ENCODE results near the gene OTOA.
A peak's percentile ranks its signal among the peaks of the same experiment; 100 is the strongest.
"Not testable (repeated sequence)": the region's sequence is repeated elsewhere in the genome, so short reads cannot be mapped to it uniquely, and the experiment has no call there.

OTOA gene

GRCh38 chr16:21639493-21639892 lies 24.3 kb upstream of the OTOA start:
- DNase-seq (ENCODE audit: low read depth in 2 of 2, low spot score in 1 of 2), result no peak

- DNase-seq (ENCODE audit: low read depth in 2 of 2, low spot score in 1 of 2), result no peak
These were observed 21.9 kb upstream of the OTOA start for GRCh38 chr16:21641916-21642315.

GRCh38 chr16:21642861-21643260 lies 20.9 kb upstream of the OTOA start:
- DNase-seq (ENCODE audit: low read depth in 2 of 2, low spot score in 1 of 2), result no peak

DNA sequence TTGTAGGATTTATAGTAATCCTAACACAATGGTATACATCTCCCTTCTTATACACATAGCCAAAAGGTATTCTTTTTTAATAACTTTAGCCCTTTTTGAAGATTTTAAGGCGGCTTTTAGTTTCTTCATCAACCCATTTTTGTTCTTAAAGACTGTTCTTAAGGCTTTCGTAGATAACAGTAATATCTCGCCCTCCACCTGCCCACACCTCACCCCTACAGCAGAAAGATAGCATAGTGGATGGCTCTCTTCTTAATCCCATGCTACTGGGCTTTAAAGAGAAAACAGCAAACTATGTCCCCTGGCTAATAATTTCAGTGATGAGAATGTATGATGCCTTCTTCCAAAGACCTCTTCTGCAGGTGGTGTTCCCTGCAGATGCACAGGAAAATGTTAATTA lies 20.0 kb upstream of the OTOA start:
- DNase-seq (ENCODE audit: low read depth in 2 of 2, low spot score in 1 of 2), result no peak

DNA sequence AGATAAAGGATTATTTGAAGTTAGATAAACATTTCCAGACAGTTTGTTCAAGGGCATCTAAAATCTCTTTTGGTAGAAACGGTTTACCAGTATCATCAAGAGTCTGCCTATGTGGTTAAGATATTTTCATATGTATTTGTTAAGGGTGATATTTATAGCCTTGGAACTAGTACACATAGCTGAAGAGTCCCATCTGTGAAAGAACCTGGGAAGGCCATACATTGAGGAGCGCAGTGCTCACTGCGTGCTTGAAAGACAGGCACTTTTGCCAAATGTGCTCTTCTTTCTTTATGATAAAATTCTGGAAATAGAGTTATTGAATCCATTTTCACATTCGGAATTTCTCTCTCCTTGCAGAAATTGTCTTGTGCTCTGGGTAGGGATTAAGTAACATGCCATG lies 19.1 kb upstream of the OTOA start:
- no peak for DNase-seq (ENCODE audit: low read depth in 2 of 2, low spot score in 1 of 2)

GRCh38 chr16:21645261-21645721 lies 18.5 kb upstream of the OTOA start:
- DNase-seq (ENCODE audit: low read depth in 2 of 2, low spot score in 1 of 2), result no peak

GRCh38 chr16:21646091-21646490 lies 17.7 kb upstream of the OTOA start:
- DNase-seq (ENCODE audit: low read depth in 2 of 2, low spot score in 1 of 2), result no peak

- DNase-seq (ENCODE audit: low read depth in 2 of 2, low spot score in 1 of 2), result peak; percentile 31 to 60
These were observed 16.8 kb upstream of the OTOA start for GRCh38 chr16:21646721-21647561.

DNA sequence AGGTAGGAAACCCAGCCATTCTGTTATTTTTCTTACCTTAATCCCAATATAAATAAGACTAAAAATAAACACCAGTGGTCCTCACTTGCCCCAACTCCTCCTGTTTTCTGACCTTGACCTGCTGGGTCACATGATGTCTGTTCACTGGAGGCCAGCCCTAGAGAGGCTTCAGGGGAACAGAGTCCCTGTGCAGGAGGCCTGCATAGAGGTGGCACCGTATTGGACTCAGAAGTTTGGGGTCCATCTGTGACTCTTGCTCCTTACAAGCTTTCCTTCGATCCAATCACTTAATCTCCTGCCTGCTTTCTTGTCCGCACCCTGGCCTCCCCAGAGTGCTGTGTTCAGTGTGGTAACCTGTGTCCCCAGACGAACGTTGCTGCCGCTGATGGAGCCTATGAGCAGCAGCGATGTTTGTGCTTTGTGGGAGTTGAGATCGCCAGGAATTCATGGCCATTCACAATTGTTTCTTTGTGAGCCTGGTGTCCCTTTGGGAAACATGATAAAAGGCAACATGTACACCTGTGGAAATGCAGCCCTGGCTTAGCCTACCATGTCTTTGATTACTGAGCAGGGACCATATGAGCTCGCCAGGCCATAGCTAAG lies 16.1 kb upstream of the OTOA start:
- no peak for DNase-seq (ENCODE audit: low read depth in 2 of 2, low spot score in 1 of 2)

DNA sequence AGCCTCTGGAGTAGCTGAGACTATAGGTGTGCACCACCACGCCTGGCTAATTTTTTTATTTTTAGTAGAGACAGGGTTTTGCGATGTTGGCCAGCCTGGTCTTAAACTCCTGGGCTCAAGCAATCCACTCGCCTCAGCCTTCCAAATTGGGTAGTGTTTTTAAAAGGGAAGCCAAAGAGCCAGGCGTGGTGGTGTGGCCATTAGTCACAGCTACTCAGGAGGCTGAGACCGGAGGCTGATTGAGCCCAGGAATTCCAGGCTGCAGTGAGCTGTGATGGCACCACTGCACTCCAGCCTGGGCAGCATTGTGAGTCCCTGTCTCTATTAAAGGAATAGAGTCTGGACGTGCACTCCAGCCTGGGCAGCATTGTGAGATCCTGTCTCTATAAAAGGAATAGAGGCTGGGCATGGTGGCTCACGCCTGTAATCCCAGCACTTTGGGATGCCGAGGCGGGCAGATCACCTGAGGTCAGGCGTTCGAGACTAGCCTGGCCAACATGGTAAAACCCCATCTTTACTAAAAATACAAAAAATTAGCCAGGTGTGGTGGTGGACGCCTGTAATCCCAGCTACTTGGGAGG lies 13.9 kb upstream of the OTOA start:
- not testable (repeated sequence) for DNase-seq (ENCODE audit: low read depth in 2 of 2, low spot score in 1 of 2)

DNA sequence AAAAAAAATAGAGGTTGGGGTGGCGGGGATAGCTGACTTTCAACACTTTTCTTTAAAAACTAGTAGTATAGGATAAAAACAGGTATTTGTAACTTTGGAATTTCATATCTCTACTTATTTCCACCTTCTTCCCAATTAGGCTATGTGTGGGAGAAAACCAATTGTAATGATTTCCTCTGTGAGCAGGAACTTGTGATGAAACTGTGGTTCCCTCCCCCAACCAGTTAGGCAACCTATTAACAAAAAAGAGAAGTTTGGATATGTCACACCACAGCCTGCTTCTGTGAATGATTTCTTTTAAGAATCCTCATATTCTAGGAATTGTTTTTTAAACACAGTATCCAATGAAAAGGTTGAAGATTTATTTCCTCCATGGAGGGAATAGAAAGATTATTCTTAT lies 13.2 kb upstream of the OTOA start:
- DNase-seq (ENCODE audit: low read depth in 2 of 2, low spot score in 1 of 2), result no peak

DNA sequence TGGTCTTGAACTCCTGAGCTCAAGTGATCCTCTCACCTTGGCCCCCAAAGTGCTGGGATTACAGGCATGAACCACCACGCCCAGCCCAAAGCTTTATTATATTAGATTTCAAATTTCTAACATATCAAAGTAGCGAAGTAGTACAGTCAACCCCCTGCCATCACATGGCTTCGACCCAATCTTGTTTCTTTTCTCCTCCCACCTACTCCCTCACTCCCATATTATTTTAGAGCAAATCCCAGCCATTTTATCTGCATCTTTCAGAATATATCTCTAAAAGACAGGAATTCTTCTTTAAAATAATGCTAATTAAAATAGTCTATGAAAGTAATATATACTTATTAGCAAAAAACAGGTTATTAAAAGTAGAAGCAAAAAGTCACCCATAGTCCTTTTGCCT lies 12.3 kb upstream of the OTOA start:
- DNase-seq (ENCODE audit: low read depth in 2 of 2, low spot score in 1 of 2), result no peak

DNA sequence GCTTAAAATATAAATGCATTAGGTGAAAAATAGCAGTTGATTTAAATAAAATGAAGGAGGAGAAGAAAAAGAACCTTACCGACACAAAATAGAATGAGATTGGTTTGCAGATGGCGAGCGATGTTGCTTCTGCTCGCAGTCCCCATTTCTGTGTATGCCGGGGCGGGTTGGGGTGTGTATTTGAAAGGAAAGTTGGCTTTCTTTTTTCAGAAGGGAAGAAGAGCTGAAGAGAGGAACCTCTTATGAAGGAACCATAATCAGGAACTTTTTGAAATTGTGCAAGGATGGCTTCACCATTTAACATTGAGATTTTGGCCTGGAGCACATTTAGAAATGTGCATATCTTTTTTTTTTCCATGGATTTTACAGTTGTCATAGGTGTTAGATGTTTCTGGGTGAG lies 11.3 kb upstream of the OTOA start, which contains the start of gene IGSF6:
Gene IGSF6 (minus strand): TSS at position 156 of the 400 bp plus-strand sequence. CDS start 10 bp downstream, at position 146.
- DNase-seq (ENCODE audit: low read depth in 2 of 2, low spot score in 1 of 2), result no peak

DNA sequence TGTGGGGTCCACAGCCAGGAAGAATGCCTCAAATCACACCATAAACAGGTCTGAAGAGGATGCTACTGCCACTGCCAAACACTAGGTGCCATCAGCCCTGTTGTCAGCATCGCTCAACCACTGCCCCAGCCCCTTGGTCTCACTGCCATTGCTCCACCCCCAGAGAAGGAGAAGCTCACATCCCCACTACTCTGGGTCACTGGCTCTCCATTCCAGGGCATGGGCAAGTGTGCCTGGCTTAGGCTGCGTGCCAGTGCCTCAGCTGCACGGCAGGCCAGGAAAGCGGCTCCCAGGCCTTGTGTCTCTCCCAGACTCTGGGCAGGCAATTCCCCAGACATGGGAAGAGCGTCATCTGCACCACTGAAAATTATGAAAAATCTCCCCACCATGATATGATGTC lies 10.2 kb upstream of the OTOA start:
- DNase-seq (ENCODE audit: low read depth in 2 of 2, low spot score in 1 of 2), result no peak

- DNase-seq (ENCODE audit: low read depth in 2 of 2, low spot score in 1 of 2), result no peak
These were observed 9.3 kb upstream of the OTOA start for GRCh38 chr16:21654466-21654865.

GRCh38 chr16:21654881-21655280 lies 8.9 kb upstream of the OTOA start:
- DNase-seq (ENCODE audit: low read depth in 2 of 2, low spot score in 1 of 2), result no peak

- no peak for DNase-seq (ENCODE audit: low read depth in 2 of 2, low spot score in 1 of 2)
These were observed 6.7 kb upstream of the OTOA start for GRCh38 chr16:21656795-21657768.

GRCh38 chr16:21659124-21659523 lies 4.6 kb upstream of the OTOA start:
- DNase-seq (ENCODE audit: low read depth in 2 of 2, low spot score in 1 of 2), result no peak

DNA sequence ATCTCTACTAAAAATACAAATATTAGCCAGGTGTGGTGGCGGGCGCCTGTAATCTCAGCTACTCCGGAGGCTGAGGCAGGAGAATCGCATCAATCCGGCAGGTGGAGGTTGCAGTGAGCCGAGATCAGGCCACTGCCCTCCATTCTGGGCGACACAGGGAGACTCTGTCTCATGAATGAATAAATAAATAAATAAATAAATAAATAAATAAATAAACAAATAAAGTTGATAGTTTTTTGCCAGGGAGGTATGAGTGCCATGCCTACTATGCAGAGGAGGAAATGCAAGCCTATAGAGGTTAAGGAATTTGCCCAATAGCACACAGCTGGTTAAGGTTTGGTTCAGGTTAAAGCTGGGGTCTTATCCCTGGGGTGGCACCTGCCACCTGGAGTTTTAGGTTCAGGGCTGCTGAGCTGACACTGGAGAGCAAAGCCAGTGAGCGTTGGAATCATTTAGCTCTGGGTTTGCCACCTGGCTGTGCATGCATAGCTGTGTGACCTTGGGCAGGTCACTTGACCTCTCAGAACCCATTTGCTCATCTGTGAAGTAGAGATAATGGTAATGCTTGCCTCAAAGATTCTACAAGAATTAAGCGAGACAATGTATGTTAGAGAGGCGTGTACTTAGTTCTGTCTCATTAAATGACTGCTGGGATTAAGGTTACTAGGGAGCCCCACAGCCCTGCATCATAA lies 1.2 kb downstream of the OTOA start:
- no peak for DNase-seq (ENCODE audit: low read depth in 2 of 2, low spot score in 1 of 2)

DNA sequence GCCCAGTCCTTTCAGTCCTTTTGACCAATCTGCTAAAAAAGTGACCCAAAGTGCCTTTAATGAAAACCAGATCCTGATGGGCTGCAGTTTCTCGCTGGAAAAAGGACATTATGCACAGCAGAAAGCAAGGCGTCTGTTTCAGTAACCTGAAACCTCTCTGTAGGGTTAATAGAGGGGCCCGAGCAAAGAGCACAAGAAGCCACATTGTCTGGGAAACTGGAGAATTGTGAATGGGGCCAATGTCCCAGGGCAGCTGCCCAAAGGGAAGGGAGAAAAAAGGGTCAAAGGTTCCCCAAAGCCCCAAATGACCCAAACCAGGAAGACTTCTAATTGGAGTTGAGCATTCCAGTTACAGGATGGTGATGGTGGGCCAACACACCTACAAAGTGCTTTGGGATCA lies 3.0 kb downstream of the OTOA start:
- DNase-seq (ENCODE audit: low read depth in 2 of 2, low spot score in 1 of 2), result no peak

Data from stimulated activated CD8-positive, alpha-beta memory T cell treated with anti-CD3 and anti-CD28 coated beads, Interleukin-4, amount 100 ng/mL, for 4 hours (primary cell).